NB4 (cell line): ENCODE results near the gene TLL2.

Source experiments
- DNase-seq: peaks from one replicate; pipeline ENCODE4 v3.0.0; 2010; ENCODE audit warnings: low read depth
- H3K4me3 ChIP-seq: one replicate; pipeline ENCODE4 v1.5.1; 2011; ENCODE audit warnings: mild to moderate bottlenecking, low read depth, low read length, moderate library complexity
- MYC ChIP-seq: IDR thresholded peaks from 2 replicates; pipeline ENCODE4 v1.6.1; 2011; ENCODE audit warnings: low read depth, low read length
- POLR2A ChIP-seq: IDR thresholded peaks from 2 replicates; pipeline ENCODE4 v1.6.1; 2011; ENCODE audit warnings: mild to moderate bottlenecking; ENCODE audit not compliant: insufficient read length; ENCODE audit errors: extremely low read depth
- TF ChIP-seq, protein P1 (sequence below): IDR thresholded peaks from 2 replicates; pipeline ENCODE4 v1.6.1; 2011; ENCODE audit warnings: low read depth, low read length
- TF ChIP-seq, protein P2 (sequence below): IDR thresholded peaks from one replicate; pipeline ENCODE4 v1.5.1; 2012; ENCODE audit warnings: low read depth, low read length

The TLL2 gene

DNA sequence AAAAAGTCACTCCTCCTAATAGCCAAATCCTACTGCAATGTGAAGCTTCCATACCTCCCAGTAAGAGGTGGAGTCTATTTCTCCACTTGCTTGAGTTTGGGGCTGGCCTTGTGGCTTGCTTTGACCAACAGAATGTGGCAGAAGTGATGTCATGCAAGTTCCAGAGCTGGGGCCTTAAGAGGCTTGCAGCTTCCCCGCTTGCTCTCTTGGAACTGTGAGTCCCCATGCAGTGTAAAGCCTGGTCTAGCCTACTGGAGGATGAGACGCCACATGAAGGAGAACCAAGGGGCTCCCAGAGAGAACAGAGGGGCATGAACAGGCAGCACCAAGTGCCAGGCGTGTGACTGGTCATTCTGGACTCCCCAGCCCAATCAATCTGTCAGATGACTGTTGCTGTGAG is 96.3 kb downstream of the TLL2 start:
- TF ChIP-seq POLR2A (no peak), MYC (no peak)
- TF ChIP-seq, protein P1, sequence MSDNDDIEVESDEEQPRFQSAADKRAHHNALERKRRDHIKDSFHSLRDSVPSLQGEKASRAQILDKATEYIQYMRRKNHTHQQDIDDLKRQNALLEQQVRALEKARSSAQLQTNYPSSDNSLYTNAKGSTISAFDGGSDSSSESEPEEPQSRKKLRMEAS, result no peak
- TF ChIP-seq, protein P2, sequence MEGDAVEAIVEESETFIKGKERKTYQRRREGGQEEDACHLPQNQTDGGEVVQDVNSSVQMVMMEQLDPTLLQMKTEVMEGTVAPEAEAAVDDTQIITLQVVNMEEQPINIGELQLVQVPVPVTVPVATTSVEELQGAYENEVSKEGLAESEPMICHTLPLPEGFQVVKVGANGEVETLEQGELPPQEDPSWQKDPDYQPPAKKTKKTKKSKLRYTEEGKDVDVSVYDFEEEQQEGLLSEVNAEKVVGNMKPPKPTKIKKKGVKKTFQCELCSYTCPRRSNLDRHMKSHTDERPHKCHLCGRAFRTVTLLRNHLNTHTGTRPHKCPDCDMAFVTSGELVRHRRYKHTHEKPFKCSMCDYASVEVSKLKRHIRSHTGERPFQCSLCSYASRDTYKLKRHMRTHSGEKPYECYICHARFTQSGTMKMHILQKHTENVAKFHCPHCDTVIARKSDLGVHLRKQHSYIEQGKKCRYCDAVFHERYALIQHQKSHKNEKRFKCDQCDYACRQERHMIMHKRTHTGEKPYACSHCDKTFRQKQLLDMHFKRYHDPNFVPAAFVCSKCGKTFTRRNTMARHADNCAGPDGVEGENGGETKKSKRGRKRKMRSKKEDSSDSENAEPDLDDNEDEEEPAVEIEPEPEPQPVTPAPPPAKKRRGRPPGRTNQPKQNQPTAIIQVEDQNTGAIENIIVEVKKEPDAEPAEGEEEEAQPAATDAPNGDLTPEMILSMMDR, result no peak
- H3K4me3 ChIP-seq, result no peak overlapping the region
- peak; percentile 53 for DNase-seq

GRCh38 chr10:96416643-96417042 is 97.1 kb downstream of the TLL2 start:
- no peak overlapping the region for H3K4me3 ChIP-seq

DNA sequence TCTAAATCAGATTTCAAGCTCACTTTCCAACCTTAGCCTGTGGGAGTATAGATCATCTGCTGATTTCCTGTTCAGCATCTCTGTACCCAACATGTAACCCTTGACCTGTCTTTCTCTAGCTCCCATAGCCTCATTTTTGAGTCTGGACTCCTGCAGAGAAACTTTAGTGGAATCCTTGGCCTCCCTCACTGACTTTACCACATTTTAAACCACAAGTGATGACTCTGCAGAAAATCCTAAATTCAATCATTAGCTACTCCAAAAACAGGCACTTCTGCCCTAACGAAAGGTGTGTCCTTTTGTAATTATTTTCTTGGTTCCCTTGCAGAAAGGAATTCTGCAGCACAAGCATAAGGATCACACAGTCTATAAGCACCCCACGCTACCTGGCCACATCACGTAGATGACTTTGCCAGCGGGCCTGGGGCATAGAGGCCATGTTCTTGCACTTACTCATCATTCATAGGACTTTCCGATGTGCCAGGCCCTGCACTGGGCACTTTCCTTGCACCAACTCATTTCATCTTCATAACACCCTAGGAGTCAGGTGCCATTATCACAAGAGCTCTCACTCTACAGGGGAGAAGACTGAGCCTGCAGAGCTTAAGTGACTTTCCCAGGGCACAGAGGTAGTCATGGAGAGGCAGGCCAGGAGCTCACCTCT is 97.7 kb downstream of the TLL2 start:
- TF ChIP-seq, protein P1, result no peak
- TF ChIP-seq MYC, result no peak
- TF ChIP-seq, protein P2, result no peak
- no peak for TF ChIP-seq POLR2A
- DNase-seq, result peak; percentile 67
- no peak overlapping the region for H3K4me3 ChIP-seq

More at GRCh38 chr10:96416643-96417042, 97.1 kb downstream of the TLL2 start:
- DNase-seq, result peak; percentile 22
- TF ChIP-seq MYC (no peak), POLR2A (no peak)
- TF ChIP-seq, protein P1, result no peak
- TF ChIP-seq, protein P2, result no peak

DNA sequence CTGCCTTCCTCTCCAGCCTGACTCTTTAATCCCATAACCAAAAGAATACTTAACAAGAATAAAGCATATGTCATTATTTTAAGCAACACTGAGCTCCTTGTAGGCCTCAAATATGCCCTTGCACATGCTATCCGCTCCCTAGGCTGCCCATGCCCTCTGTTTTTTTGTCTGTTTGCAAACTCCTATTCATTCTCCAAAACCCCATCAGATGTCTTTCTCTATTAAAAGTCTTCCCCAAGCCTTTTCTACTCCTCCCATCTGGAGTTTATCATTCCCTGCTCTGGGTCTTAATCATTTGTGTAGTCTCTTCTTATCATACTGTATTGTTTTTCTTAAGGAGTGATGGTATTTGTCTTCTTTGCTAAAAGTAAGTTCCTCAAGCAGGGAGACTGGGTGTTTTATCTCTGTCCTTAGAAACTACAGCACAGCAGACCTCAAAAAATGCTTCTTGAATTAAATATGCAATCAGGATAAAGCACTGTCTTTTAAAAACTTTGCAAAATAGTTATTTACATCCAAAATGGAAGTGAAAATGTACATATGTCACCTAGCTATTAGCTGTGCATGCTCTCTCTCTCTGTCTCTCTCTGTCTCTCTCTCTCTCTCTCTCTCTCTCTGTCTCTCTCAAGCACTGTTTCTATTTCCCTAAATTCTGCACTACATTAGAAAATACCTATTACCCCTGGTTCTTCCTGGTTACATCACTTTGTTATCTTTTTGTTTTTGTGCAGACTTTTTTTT is 98.4 kb downstream of the TLL2 start:
- H3K4me3 ChIP-seq, result no peak overlapping the region
- TF ChIP-seq MYC (no peak), POLR2A (no peak)
- TF ChIP-seq, protein P1, result no peak
- TF ChIP-seq, protein P2, result no peak
- DNase-seq, result no peak

DNA sequence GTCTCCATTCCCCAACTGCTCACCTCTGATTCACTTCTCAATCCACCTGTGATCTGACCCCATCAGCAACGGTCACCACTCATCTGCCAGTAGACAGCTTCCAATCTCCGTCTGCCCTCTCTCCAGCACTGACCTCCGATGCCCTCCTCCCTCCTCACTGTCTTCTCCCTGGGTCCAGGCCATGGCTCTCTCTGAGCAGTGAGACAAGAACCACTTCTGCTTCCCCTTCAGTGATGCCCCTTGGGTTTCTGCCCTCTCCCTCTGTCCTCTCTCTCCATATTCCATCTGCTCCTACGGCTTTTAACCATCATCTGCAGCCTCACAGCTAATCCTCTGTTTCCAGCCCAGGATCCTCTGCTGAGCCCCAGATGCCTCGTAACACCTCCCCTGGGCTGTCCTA is 99.4 kb downstream of the TLL2 start:
- no peak for DNase-seq
- no peak overlapping the region for H3K4me3 ChIP-seq
- TF ChIP-seq POLR2A (no peak), MYC (no peak)
- TF ChIP-seq, protein P2, result no peak
- TF ChIP-seq, protein P1, result no peak
